Suprapubic skin (tissue), 4 donors: ENCODE results near the gene TRPC4. TPM values are rescaled to one million over a fixed set of nuclear protein-coding genes. Genes with fewer than 3 reads are reported as not detected.

Experiments
- DNase-seq, 2 donors: peaks; one replicate each; pipeline ENCODE4 v3.0.0-alpha.2; 2019; ENCODE audit warnings: low spot score in 2 of 2
- H3K27ac ChIP-seq: fragments of 200-600 bp; sonication (generic); one replicate; pipeline ENCODE4 v1.5.1; 2019
- H3K27me3 ChIP-seq: fragments of 200-600 bp; sonication (generic); one replicate; pipeline ENCODE4 v1.5.1; 2019
- H3K36me3 ChIP-seq: fragments of 200-600 bp; sonication (generic); one replicate; pipeline ENCODE4 v1.5.1; 2019
- H3K4me1 ChIP-seq: fragments of 200-600 bp; sonication (generic); one replicate; pipeline ENCODE4 v1.5.1; 2019
- H3K4me3 ChIP-seq: fragments of 200-600 bp; sonication (generic); one replicate; pipeline ENCODE4 v1.5.1; 2019; ENCODE audit warnings: mild to moderate bottlenecking
- H3K9me3 ChIP-seq: fragments of 200-600 bp; sonication (generic); one replicate; pipeline ENCODE4 v1.5.1; 2019
- EP300 ChIP-seq: sonication (generic); formaldehyde crosslinking; IDR thresholded peaks from one replicate; pipeline ENCODE4 v1.6.1; 2017; ENCODE audit warnings: antibody characterized with exemption
- POLR2A ChIP-seq, 2 donors: fragments of 450-650 bp; IDR thresholded peaks; one replicate each; pipeline ENCODE4 v1.6.1; 2017; ENCODE audit warnings: antibody characterized with exemption in 2 of 2, mild to moderate bottlenecking in 2 of 2, moderate library complexity in 2 of 2
- POLR2AphosphoS5 ChIP-seq, 3 donors: sonication (generic); formaldehyde crosslinking; IDR thresholded peaks; one replicate each; pipeline ENCODE4 v1.6.1; 2017; ENCODE audit warnings: antibody characterized with exemption in 3 of 3
- WGBS: methylation state at CpG from one replicate; pipeline ENCODE4 v1.1.5; 2018; 5-methylcytosine and 5-hydroxymethylcytosine counted together
- total RNA-seq, 4 donors: library from RNA; depleted of rRNA; stranded (reverse); fragments of >200 nt; gene quantifications; one replicate each; pipeline ENCODE4 v1.1.0, GENCODE V29; 2016
- TF ChIP-seq, protein P1 (sequence below), 2 donors: fragments of 200-600 bp in 1 of 2; fragments of 450-650 bp in 1 of 2; sonication (generic) in 1 of 2; IDR thresholded peaks; one replicate each; pipeline ENCODE4 v1.5.1; 2016 to 2019; ENCODE audit warnings: antibody characterized with exemption in 2 of 2, mild to moderate bottlenecking in 1 of 2, moderate library complexity in 1 of 2

Gene TRPC4
- total RNA-seq, 4 donors from 2014 or later = 0.32 TPM; not detected in 3

DNA sequence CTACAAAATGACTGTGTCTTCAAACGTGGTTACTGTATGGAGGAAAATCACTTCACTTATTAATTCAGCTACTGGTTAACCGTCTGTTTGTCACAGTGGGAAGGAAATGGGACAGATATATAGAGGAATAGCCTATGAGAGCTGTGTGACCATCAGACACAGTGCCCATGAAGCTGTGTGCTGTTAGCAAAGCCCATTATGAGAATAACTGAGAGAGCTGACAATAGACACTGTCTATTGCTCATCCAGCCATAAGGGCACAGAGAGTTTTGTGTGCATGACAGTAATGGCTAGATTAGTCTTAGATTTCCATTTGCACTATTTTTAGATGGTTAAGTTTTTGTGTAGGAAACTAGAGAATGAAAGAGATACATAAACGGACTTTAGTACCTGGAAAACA is 206.9 kb downstream of the TRPC4 start:
- no peak overlapping the region for H3K4me3 ChIP-seq
- no peaks in the 10 kb centered on the region for H3K4me1 ChIP-seq
- no peak for DNase-seq
- no peaks in the 10 kb centered on the region for H3K27me3 ChIP-seq
- 65% methylated on average over 3 of the region's 3 CpGs for WGBS
- no peak overlapping the region for H3K27ac ChIP-seq
- no peaks in the 10 kb centered on the region for H3K36me3 ChIP-seq
- TF ChIP-seq EP300 = no peak
- no peak for TF ChIP-seq POLR2A (IDR thresholded peaks at IDR 0.05)
- TF ChIP-seq, protein P1, sequence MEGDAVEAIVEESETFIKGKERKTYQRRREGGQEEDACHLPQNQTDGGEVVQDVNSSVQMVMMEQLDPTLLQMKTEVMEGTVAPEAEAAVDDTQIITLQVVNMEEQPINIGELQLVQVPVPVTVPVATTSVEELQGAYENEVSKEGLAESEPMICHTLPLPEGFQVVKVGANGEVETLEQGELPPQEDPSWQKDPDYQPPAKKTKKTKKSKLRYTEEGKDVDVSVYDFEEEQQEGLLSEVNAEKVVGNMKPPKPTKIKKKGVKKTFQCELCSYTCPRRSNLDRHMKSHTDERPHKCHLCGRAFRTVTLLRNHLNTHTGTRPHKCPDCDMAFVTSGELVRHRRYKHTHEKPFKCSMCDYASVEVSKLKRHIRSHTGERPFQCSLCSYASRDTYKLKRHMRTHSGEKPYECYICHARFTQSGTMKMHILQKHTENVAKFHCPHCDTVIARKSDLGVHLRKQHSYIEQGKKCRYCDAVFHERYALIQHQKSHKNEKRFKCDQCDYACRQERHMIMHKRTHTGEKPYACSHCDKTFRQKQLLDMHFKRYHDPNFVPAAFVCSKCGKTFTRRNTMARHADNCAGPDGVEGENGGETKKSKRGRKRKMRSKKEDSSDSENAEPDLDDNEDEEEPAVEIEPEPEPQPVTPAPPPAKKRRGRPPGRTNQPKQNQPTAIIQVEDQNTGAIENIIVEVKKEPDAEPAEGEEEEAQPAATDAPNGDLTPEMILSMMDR (IDR thresholded peaks at IDR 0.05) = no peak
- no peak for TF ChIP-seq POLR2AphosphoS5 (IDR thresholded peaks at IDR 0.05)
- H3K9me3 ChIP-seq = no peaks in the 10 kb centered on the region

DNA sequence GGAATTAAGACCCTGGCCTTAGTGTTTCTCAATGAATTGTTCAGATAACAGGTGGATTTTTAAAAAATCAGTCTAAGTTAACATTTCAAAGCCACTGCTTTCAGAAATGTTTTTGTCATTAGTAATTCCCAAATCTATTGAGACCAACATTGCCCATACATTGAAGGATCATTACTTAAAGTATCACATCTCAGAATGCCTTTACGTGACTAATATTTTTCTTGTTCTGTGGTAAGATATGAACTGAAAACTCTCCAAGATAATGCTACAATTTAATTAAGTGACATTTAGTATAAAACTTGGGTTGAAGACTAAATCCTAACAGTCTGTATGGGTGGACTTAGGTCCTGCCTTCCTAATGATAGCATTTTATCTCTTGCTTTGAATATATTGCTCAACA is 211.6 kb downstream of the TRPC4 start:
- no peak for DNase-seq

DNA sequence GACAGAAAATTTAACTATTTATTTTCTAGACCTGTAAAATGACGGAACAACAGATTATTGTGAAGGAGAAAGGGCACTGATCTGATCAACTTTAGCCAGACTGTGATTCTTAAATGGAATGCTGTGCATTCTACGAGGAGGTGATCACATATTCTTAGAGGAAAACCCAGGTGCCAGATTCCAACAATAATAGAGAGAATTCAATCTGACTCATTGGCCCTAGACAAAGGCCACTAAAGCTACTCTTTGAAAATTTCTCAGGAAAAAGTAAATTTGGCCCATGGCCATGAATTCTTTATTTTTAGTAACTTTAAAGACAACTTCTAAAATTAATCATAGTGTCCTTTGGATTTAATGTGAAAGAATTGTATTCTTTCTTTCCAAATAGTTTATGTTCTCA is 212.4 kb downstream of the TRPC4 start:
- no peaks in the 10 kb centered on the region for H3K4me1 ChIP-seq
- H3K9me3 ChIP-seq = no peaks in the 10 kb centered on the region
- H3K4me3 ChIP-seq = no peak overlapping the region
- no peak for TF ChIP-seq EP300
- TF ChIP-seq POLR2A (IDR thresholded peaks at IDR 0.05) = no peak
- no peak for TF ChIP-seq POLR2AphosphoS5 (IDR thresholded peaks at IDR 0.05)
- TF ChIP-seq, protein P1 (IDR thresholded peaks at IDR 0.05) = no peak
- 73% methylated on average over 2 of the region's 2 CpGs for WGBS
- H3K36me3 ChIP-seq = no peaks in the 10 kb centered on the region
- DNase-seq = no peak
- H3K27ac ChIP-seq = no peak overlapping the region
- H3K27me3 ChIP-seq = no peaks in the 10 kb centered on the region

More for the DNA sequence above, 211.6 kb downstream of the TRPC4 start:
- H3K36me3 ChIP-seq = no peaks in the 10 kb centered on the region
- H3K27me3 ChIP-seq = no peaks in the 10 kb centered on the region
- WGBS = 86% methylated on average over 1 of the region's 1 CpG
- no peaks in the 10 kb centered on the region for H3K9me3 ChIP-seq
- no peak overlapping the region for H3K27ac ChIP-seq
- TF ChIP-seq EP300 (no peak), POLR2A (IDR thresholded peaks at IDR 0.05) (no peak), POLR2AphosphoS5 (IDR thresholded peaks at IDR 0.05) (no peak)
- TF ChIP-seq, protein P1 (IDR thresholded peaks at IDR 0.05) = no peak
- no peak overlapping the region for H3K4me3 ChIP-seq
- H3K4me1 ChIP-seq = no peaks in the 10 kb centered on the region

DNA sequence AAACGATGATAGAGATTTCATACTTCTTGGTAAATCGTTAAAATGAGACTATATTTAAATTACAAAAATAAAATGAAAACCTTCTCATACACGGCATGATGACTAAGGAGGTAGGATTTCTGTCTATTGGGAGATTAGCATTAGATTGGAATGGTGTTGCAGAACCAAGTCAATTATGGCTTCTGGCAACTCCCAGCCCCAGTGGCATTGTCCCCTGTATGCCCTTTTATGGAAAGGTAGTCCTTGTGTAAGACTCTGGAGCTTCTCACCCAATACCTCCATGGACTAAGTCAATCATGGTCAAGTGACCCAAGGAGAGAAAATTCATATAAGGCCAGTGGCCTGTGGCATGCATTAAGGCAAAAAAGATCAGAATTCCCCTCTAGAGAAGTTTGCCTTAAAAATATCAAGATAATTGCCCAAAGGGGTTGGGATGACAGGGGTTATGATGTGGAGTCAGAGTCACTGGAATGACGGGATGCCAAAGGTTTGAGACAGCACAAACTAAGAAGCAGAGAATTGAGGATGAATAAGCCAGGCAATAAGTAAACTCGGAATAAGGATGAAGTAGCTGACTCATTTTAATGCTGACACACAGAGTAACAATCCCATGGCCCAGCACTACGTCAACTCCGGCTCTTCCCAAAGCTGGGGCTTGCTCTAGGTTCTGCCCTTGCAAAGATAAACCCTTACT is 213.2 kb downstream of the TRPC4 start:
- Histone ChIP-seq H3K27me3 (no peaks in the 10 kb centered on the region), H3K27ac (no peak overlapping the region)
- WGBS = 78% methylated on average over 7 of the region's 7 CpGs

DNA sequence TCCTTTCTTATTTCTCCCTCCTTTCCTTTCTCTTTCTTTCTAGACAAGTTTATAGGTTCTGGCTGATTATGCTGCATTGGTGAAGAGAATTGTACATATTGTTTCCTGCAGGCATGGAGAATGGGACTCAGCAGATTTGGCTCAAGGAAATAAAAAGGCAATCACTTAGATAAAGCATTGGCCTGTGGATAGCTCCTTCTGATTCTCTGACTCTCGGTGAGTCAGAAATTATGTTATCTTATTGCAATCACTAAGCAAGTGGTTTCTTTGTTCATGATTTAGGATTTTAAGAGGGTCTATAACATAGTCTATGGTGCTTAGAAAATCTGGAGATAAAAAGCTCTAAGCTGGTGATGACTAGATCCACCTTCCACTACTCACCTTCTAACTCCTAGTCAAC is 217.0 kb downstream of the TRPC4 start:
- no peaks in the 10 kb centered on the region for H3K27me3 ChIP-seq
- no peak overlapping the region for H3K4me3 ChIP-seq
- WGBS = 96% methylated on average over 1 of the region's 1 CpG
- H3K4me1 ChIP-seq = no peaks in the 10 kb centered on the region
- no peak overlapping the region for H3K27ac ChIP-seq
- TF ChIP-seq POLR2AphosphoS5 (IDR thresholded peaks at IDR 0.05) (no peak), POLR2A (IDR thresholded peaks at IDR 0.05) (no peak), EP300 (no peak)
- TF ChIP-seq, protein P1 (IDR thresholded peaks at IDR 0.05) = no peak
- DNase-seq = no peak
- no peaks in the 10 kb centered on the region for H3K36me3 ChIP-seq
- no peaks in the 10 kb centered on the region for H3K9me3 ChIP-seq

More for the DNA sequence above, 213.2 kb downstream of the TRPC4 start:
- no peaks in the 10 kb centered on the region for H3K9me3 ChIP-seq
- TF ChIP-seq POLR2A (IDR thresholded peaks at IDR 0.05) = no peak
- TF ChIP-seq, protein P1 (IDR thresholded peaks at IDR 0.05) = no peak
- no peak for TF ChIP-seq EP300
- no peak for TF ChIP-seq POLR2AphosphoS5 (IDR thresholded peaks at IDR 0.05)
- no peak overlapping the region for H3K4me3 ChIP-seq
- DNase-seq = no peak
- no peaks in the 10 kb centered on the region for H3K4me1 ChIP-seq
- H3K36me3 ChIP-seq = no peaks in the 10 kb centered on the region
